Type B pancreatic cell (in vitro differentiated cells): Measurements from ENCODE around the gene CCDC88B. TPM values are rescaled to one million over a fixed set of nuclear protein-coding genes. Genes with fewer than 3 reads are reported as not detected.

Experiments used
- DNase-seq: peaks from one replicate; pipeline ENCODE4 v3.0.0; 2021; ENCODE audit warnings: mixed read lengths; ENCODE audit not compliant: unreplicated experiment; ENCODE audit errors: extremely low spot score
- H3K27ac Mint-ChIP-seq: 2 replicates; pipeline ENCODE4 v1.8.0; 2021; ENCODE audit warnings: mild to moderate bottlenecking, mixed read lengths
- H3K27me3 Mint-ChIP-seq: 2 replicates; pipeline ENCODE4 v1.8.0; 2021; ENCODE audit warnings: mixed read lengths
- H3K36me3 Mint-ChIP-seq: 2 replicates; pipeline ENCODE4 v1.8.0; 2021; ENCODE audit warnings: mixed read lengths
- H3K4me1 Mint-ChIP-seq: one replicate; pipeline ENCODE4 v1.8.0; 2021; ENCODE audit warnings: mixed read lengths; ENCODE audit not compliant: unreplicated experiment
- H3K4me3 Mint-ChIP-seq: 2 replicates; pipeline ENCODE4 v1.8.0; 2021; ENCODE audit warnings: mild to moderate bottlenecking, mixed read lengths
- H3K9me3 Mint-ChIP-seq: 2 replicates; pipeline ENCODE4 v1.8.0; 2021; ENCODE audit warnings: mixed read lengths
- total RNA-seq: library from RNA; stranded (reverse); gene quantifications from 2 replicates; pipeline ENCODE4 v1.2.1, GENCODE V29; 2021; ENCODE audit warnings: low replicate concordance
- TF ChIP-seq, protein P1 (sequence below): fragments of 200-600 bp; sonication (generic); conservative IDR thresholded peaks from 2 replicates; pipeline ENCODE4 v1.5.0; 2021; ENCODE audit warnings: antibody characterized with exemption, mild to moderate bottlenecking

CCDC88B gene
- total RNA-seq, 1 donor from 2014 or later: 2.8 TPM

DNA sequence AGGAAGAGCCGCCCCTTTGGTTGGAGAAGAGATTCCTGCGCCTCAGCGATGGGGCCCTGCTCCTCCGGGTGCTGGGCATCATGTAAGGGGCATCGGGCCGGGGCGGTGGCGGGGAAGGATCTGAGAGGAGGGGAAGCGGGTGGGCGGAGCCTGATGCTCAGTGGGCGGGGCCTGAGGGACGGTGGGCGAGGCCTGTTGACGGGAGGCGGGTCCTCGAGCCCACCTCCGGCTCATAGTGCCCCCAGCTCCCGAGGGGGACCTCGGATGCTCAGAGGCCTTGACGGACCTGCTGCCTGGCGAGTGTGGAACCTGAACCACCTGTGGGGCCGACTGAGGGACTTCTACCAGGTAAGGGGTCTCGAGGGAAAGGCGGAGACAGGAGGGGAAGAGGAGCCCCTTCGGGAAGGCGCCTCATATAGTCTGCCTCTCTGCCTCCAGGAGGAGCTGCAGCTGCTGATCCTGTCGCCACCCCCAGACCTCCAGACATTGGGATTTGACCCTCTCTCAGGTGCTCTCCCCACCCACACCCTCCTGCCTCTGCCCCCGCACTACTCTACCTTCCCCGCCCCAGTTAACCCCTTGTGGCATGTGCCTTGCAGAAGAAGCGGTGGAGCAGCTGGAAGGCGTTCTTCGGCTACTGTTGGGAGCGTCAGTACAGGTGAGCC is 799 bp downstream of the CCDC88B start:
- Mint-ChIP-seq H3K36me3 (no peaks in the 10 kb centered on the region), H3K9me3 (no peaks in the 10 kb centered on the region), H3K4me3 (no peak overlapping the region), H3K27ac (peak overlapping the region; percentile 9), H3K27me3 (peaks cover 4% of the 10 kb centered on the region), H3K4me1 (peaks cover 4% of the 10 kb centered on the region)
- TF ChIP-seq, protein P1, sequence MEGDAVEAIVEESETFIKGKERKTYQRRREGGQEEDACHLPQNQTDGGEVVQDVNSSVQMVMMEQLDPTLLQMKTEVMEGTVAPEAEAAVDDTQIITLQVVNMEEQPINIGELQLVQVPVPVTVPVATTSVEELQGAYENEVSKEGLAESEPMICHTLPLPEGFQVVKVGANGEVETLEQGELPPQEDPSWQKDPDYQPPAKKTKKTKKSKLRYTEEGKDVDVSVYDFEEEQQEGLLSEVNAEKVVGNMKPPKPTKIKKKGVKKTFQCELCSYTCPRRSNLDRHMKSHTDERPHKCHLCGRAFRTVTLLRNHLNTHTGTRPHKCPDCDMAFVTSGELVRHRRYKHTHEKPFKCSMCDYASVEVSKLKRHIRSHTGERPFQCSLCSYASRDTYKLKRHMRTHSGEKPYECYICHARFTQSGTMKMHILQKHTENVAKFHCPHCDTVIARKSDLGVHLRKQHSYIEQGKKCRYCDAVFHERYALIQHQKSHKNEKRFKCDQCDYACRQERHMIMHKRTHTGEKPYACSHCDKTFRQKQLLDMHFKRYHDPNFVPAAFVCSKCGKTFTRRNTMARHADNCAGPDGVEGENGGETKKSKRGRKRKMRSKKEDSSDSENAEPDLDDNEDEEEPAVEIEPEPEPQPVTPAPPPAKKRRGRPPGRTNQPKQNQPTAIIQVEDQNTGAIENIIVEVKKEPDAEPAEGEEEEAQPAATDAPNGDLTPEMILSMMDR: no peak
- no peak for DNase-seq

DNA sequence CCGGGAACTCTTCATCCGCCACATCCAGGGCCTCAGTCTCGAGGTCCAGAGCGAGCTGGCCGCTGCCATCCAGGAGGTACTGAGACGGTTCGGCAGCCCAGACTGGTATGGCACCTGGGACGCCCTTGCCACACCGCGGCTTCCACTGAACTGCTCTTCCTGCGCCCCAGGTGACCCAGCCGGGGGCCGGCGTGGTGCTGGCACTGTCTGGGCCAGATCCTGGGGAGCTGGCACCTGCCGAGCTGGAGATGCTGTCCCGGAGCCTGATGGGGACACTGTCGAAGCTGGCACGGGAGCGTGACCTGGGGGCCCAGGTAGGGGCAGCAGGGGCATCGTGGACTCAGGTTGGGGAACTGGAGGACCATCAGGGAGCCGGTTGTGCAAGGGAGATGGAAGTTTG is 1.4 kb downstream of the CCDC88B start:
- H3K4me1 Mint-ChIP-seq: peaks cover 4% of the 10 kb centered on the region
- peak overlapping the region; percentile 9 for H3K27ac Mint-ChIP-seq
- H3K4me3 Mint-ChIP-seq: no peak overlapping the region

DNA sequence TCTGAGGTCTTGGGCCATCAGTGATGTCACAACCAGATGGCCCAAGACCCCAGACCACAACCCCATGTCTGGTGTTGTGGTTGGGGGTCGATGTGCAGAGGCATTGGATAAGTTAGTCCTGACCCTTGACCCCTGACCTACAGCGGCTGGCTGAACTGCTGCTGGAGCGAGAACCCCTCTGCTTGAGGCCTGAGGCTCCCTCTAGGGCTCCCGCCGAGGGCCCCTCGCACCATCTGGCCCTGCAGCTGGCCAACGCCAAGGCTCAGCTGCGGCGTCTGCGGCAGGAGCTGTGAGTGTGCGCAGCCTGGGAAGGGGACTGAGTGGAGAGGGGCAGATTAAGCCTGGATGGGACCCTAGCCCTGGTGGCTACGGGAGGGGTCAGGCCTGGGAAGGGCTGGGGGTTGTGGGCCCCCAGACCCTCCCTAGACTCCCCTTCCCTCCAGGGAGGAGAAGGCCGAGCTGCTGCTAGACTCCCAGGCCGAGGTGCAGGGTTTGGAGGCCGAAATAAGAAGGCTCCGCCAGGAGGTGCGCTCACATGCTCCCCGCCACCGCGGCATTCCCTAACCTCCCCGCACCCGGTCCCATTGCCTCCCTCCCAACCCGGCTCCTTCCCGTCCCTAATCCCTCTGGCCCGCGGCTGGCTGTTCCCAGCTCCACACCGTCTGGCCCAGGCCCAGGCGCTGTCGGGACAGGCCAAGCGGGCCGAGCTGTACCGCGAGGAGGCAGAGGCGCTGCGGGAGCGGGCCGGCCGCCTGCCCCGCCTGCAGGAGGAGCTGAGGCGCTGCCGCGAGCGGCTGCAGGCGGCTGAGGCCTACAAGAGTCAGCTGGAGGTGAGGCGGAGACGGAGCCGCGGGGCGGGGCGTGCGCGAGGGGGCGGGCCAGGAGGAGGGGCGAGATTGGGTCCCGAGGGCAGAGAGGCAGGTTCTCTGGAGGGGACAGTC is 2.1 kb downstream of the CCDC88B start:
- peak overlapping the region; percentile 45 for H3K4me3 Mint-ChIP-seq
- DNase-seq: peak; percentile 90
- H3K36me3 Mint-ChIP-seq: no peaks in the 10 kb centered on the region

More for the DNA sequence above, 1.4 kb downstream of the CCDC88B start:
- Mint-ChIP-seq H3K36me3 (no peaks in the 10 kb centered on the region), H3K27me3 (peaks cover 4% of the 10 kb centered on the region), H3K9me3 (no peaks in the 10 kb centered on the region)
- no peak for DNase-seq
- TF ChIP-seq, protein P1: no peak

DNA sequence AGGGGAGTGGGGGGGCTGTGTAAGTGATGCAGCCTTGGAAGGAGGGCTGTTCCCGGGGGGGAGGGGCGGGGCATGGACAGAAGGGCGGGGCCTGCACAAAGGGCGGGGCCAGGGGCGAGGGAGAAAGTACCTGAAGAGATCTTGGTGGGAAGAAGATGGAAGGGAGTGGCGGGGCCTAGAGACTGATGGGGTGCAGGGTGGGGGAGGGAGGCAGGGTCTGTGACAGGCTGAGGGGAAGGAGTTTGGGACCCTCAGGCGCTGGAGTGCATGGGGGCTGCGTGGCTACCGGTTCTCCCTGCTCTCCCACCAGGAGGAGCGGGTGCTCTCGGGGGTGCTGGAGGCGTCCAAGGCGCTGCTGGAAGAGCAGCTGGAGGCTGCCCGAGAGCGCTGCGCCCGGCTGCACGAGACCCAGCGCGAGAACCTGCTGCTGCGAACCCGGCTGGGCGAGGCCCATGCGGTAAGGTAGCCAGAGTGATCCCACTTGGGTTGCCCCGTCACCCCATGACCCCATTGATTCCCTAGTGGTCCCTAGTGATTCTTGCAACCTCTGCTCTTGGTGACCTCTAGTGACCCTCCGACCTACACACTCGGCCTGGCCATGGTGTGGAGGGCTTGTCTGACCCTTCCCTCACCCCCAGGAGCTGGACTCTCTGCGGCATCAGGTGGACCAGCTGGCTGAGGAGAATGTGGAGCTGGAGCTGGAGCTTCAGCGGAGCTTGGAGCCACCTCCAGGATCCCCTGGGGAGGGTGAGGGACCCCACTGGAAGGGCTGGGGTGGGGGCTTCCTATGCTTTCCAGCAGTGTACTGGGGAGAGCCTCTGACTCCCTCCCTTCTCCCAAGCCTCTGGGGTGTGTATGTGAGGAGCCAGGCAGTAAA is 3.1 kb downstream of the CCDC88B start:
- Mint-ChIP-seq H3K4me3 (peak overlapping the region; percentile 45), H3K9me3 (no peaks in the 10 kb centered on the region), H3K4me1 (peaks cover 7% of the 10 kb centered on the region), H3K27me3 (peaks cover 4% of the 10 kb centered on the region), H3K36me3 (no peaks in the 10 kb centered on the region), H3K27ac (no peak overlapping the region)
- DNase-seq: no peak
- TF ChIP-seq, protein P1: no peak

More for the DNA sequence above, 2.1 kb downstream of the CCDC88B start:
- Mint-ChIP-seq H3K9me3 (no peaks in the 10 kb centered on the region), H3K27ac (no peak overlapping the region), H3K4me1 (peaks cover 4% of the 10 kb centered on the region), H3K27me3 (peaks cover 4% of the 10 kb centered on the region)
- TF ChIP-seq, protein P1: peak; percentile 57
